ENCODE measurements around the gene POLD2. TPM values are rescaled to one million over a fixed set of nuclear protein-coding genes. Genes with fewer than 3 reads are reported as not detected.

Gene POLD2
- total RNA-seq, 1 donor from 2014 or later = 232 TPM

- Histone ChIP-seq H3F3A (ENCODE audit: low read depth) (no peaks in the 10 kb centered on the region), H3K27ac (no peak overlapping the region), H3K27me3 (no peaks in the 10 kb centered on the region), H3K4me2 (no peak overlapping the region), H3K4me3 (no peak overlapping the region), H4K20me1 (ENCODE audit: low read depth) (peaks cover 11% of the 10 kb centered on the region), H3K79me2 (ENCODE audit: low read depth) (peaks cover 9% of the 10 kb centered on the region), H3K4me1 (no peaks in the 10 kb centered on the region), H2AFZ (replicated peaks) (no peak overlapping the region), H3K9ac (no peak overlapping the region), H3K9me3 (ENCODE audit: low read depth) (no peaks in the 10 kb centered on the region), H3K36me3 (no peaks in the 10 kb centered on the region)
- no peaks in the 10 kb centered on the region for H3K9me3 Mint-ChIP-seq
- no peaks in the 10 kb centered on the region for H3K4me1 Mint-ChIP-seq
- H3K27me3 Mint-ChIP-seq (ENCODE audit: insufficient read depth, low read depth) = peaks cover 11% of the 10 kb centered on the region
- peaks cover 24% of the 10 kb centered on the region for H3K36me3 Mint-ChIP-seq
- no peak for DNase-seq (ENCODE audit: low spot score)
- no peak overlapping the region for H3K27ac Mint-ChIP-seq
- TF ChIP-seq EZH2phosphoT487 (IDR thresholded peaks at IDR 0.05) (no peak), EZH2 (IDR thresholded peaks at IDR 0.05) (no peak), CTCF (IDR thresholded peaks at IDR 0.05) (no peak)
- H3K4me3 Mint-ChIP-seq = no peak overlapping the region
Measured at GRCh38 chr7:44114586-44115310, 8.6 kb downstream of the POLD2 start.

GRCh38 chr7:44113764-44114354, 9.5 kb downstream of the POLD2 start:
- Histone ChIP-seq H3K79me2 (ENCODE audit: low read depth) (peaks cover under 1% of the 10 kb centered on the region), H3K9me3 (ENCODE audit: low read depth) (no peaks in the 10 kb centered on the region), H2AFZ (replicated peaks) (no peak overlapping the region), H3K27me3 (no peaks in the 10 kb centered on the region), H3K4me1 (no peaks in the 10 kb centered on the region), H3F3A (ENCODE audit: low read depth) (no peaks in the 10 kb centered on the region), H3K9ac (no peak overlapping the region), H4K20me1 (ENCODE audit: low read depth) (peaks cover 3% of the 10 kb centered on the region), H3K4me2 (no peak overlapping the region), H3K36me3 (no peaks in the 10 kb centered on the region), H3K27ac (no peak overlapping the region), H3K4me3 (no peak overlapping the region)
- Mint-ChIP-seq H3K36me3 (peaks cover 19% of the 10 kb centered on the region), H3K9me3 (no peaks in the 10 kb centered on the region), H3K4me3 (no peak overlapping the region), H3K27ac (no peak overlapping the region), H3K27me3 (ENCODE audit: insufficient read depth, low read depth) (peaks cover 10% of the 10 kb centered on the region), H3K4me1 (no peaks in the 10 kb centered on the region)
- TF ChIP-seq EZH2phosphoT487 (IDR thresholded peaks at IDR 0.05) = no peak
- TF ChIP-seq EZH2 (IDR thresholded peaks at IDR 0.05) = no peak
- no peak for DNase-seq (ENCODE audit: low spot score)

GRCh38 chr7:44112997-44113763, 10.2 kb downstream of the POLD2 start:
- no peaks in the 10 kb centered on the region for H3K4me1 ChIP-seq
- Mint-ChIP-seq H3K36me3 (peaks cover 16% of the 10 kb centered on the region), H3K9me3 (no peaks in the 10 kb centered on the region), H3K27me3 (ENCODE audit: insufficient read depth, low read depth) (peaks cover 10% of the 10 kb centered on the region), H3K27ac (no peak overlapping the region), H3K4me3 (no peak overlapping the region), H3K4me1 (no peaks in the 10 kb centered on the region)
- no peak overlapping the region for H3K4me2 ChIP-seq
- no peaks in the 10 kb centered on the region for H3K79me2 ChIP-seq (ENCODE audit: low read depth)
- no peaks in the 10 kb centered on the region for H3K27me3 ChIP-seq
- no peaks in the 10 kb centered on the region for H3K36me3 ChIP-seq
- H3K9ac ChIP-seq = no peak overlapping the region
- no peak for DNase-seq (ENCODE audit: low spot score)
- no peaks in the 10 kb centered on the region for H3K9me3 ChIP-seq (ENCODE audit: low read depth)
- no peak overlapping the region for H2AFZ ChIP-seq (replicated peaks)
- no peak overlapping the region for H3K27ac ChIP-seq
- H3K4me3 ChIP-seq = no peak overlapping the region
- H3F3A ChIP-seq (ENCODE audit: low read depth) = no peaks in the 10 kb centered on the region
- TF ChIP-seq EZH2phosphoT487 (IDR thresholded peaks at IDR 0.05) = no peak
- no peak for TF ChIP-seq CTCF (IDR thresholded peaks at IDR 0.05)
- TF ChIP-seq EZH2 (IDR thresholded peaks at IDR 0.05) = no peak
- no peaks in the 10 kb centered on the region for H4K20me1 ChIP-seq (ENCODE audit: low read depth)

All from neural progenitor cell (in vitro differentiated cells).